ENCODE results near the gene THBS3. TPM values are rescaled to one million over a fixed set of nuclear protein-coding genes. Genes with fewer than 3 reads are reported as not detected.

Gene THBS3
- total and polyA plus RNA-seq, 9 of the 15 experiments (the other 6 are each of a cell fraction or from before 2014, with no cell fraction given): 0.59 to 8.3 (median 3.2) TPM

DNA sequence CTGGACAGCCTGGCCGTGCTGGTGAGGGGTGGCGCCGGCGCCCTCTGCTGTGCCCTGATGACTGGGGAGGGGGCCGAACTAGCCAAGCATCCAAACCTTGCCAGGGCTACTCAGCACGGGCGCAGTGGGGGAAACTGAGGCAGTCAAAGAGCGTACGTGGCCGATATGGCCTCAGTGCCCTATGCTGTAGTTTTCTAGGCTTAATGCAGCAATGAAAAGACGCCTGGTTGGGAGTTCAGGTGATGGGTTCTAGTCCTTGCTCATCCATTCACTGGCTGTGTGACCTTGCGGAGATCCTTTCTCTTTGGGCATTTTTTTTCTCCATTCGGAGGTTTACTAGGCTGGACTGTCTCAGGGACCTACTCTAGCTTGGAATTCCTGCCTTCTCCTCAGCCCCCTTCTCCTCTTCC is 1.6 kb upstream of the THBS3 start (continued):
- no peak for TF ChIP-seq ZFX (CRISPR knock-in tag; IDR thresholded peaks at IDR 0.05)
- peak; percentile 53; the same call in 1 of the 2 replicates for TF ChIP-seq TAF7 (tag; IDR thresholded peaks at IDR 0.05)
- TF ChIP-seq PHF20 (IDR thresholded peaks at IDR 0.05; ENCODE audit: partially characterized antibody): peak; percentile 100
- TF ChIP-seq EGR1 (conservative IDR thresholded peaks at IDR 0.05): no peak
- TF ChIP-seq, protein P1, sequence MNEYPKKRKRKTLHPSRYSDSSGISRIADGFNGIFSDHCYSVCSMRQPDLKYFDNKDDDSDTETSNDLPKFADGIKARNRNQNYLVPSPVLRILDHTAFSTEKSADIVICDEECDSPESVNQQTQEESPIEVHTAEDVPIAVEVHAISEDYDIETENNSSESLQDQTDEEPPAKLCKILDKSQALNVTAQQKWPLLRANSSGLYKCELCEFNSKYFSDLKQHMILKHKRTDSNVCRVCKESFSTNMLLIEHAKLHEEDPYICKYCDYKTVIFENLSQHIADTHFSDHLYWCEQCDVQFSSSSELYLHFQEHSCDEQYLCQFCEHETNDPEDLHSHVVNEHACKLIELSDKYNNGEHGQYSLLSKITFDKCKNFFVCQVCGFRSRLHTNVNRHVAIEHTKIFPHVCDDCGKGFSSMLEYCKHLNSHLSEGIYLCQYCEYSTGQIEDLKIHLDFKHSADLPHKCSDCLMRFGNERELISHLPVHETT (CRISPR knock-in tag; conservative IDR thresholded peaks at IDR 0.05 in 1 of 2, IDR thresholded peaks at IDR 0.05 in 1 of 2): no peak
- TF ChIP-seq SIRT6 (IDR thresholded peaks at IDR 0.05; ENCODE audit: low read depth, low read length): no peak
- TF ChIP-seq ZBTB5 (IDR thresholded peaks at IDR 0.05): no peak
- TF ChIP-seq, protein P2, sequence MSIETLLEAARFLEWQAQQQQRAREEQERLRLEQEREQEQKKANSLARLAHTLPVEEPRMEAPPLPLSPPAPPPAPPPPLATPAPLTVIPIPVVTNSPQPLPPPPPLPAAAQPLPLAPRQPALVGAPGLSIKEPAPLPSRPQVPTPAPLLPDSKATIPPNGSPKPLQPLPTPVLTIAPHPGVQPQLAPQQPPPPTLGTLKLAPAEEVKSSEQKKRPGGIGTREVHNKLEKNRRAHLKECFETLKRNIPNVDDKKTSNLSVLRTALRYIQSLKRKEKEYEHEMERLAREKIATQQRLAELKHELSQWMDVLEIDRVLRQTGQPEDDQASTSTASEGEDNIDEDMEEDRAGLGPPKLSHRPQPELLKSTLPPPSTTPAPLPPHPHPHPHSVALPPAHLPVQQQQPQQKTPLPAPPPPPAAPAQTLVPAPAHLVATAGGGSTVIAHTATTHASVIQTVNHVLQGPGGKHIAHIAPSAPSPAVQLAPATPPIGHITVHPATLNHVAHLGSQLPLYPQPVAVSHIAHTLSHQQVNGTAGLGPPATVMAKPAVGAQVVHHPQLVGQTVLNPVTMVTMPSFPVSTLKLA (conservative IDR thresholded peaks at IDR 0.05): no peak
- TF ChIP-seq ZNF586 (CRISPR knock-in tag; conservative IDR thresholded peaks at IDR 0.05): no peak
- TF ChIP-seq GABPB2 (CRISPR knock-in tag; conservative IDR thresholded peaks at IDR 0.05): peak; percentile 51; the same call in 1 of the 2 replicates
- no peak for TF ChIP-seq KLF6 (CRISPR knock-in tag; IDR thresholded peaks at IDR 0.05; ENCODE audit: borderline replicate concordance)
- TF ChIP-seq AFF4 (CRISPR knock-in tag; IDR thresholded peaks at IDR 0.05): 0 out of 2 replicates have a peak, but pooled peaks have one; percentile 64
- TF ChIP-seq SIN3B (IDR thresholded peaks at IDR 0.05; ENCODE audit: low read depth): peak; percentile 96
